ENCODE measurements around the gene CHST5. TPM values are rescaled to one million over a fixed set of nuclear protein-coding genes. Genes with fewer than 3 reads are reported as not detected.

Gene CHST5
- total and polyA plus RNA-seq, 2 of the 13 experiments (the other 11 are each of a cell fraction or from before 2014, with no cell fraction given) = 0.05 TPM; not detected in 1

DNA sequence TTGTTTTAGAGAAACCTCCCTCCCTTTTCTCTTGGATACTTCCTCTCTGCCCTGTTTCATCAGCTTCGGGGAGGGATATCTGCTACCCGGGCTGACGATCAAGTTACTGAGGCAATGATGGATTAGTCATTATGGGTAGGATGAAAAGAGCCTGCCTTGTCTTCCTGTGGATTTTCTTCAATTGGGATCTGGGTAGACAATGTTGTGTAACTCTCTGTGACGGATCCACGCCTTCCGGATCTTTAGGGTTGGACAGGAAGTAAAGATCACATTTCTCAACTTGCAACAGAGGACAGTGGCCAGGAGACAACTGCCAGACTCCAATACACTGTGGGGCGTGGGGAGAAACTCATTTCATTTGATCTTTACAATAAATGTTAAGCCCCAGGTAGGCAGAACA lies 29.3 kb downstream of the CHST5 start (continued):
- no peak for TF ChIP-seq ATF7 (IDR thresholded peaks at IDR 0.05)
- TF ChIP-seq ATF7 (CRISPR knock-in tag; IDR thresholded peaks at IDR 0.05) = no peak
- no peak for TF ChIP-seq ZNF775 (CRISPR knock-in tag; IDR thresholded peaks at IDR 0.05; ENCODE audit: borderline replicate concordance)
- no peak for TF ChIP-seq ZNF333 (CRISPR knock-in tag; IDR thresholded peaks at IDR 0.05; ENCODE audit: borderline replicate concordance)
- TF ChIP-seq, protein P1, sequence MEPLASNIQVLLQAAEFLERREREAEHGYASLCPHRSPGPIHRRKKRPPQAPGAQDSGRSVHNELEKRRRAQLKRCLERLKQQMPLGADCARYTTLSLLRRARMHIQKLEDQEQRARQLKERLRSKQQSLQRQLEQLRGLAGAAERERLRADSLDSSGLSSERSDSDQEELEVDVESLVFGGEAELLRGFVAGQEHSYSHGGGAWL (CRISPR knock-in tag; IDR thresholded peaks at IDR 0.05) = no peak
- no peak for TF ChIP-seq ZNF75D (CRISPR knock-in tag; IDR thresholded peaks at IDR 0.05; ENCODE audit: borderline replicate concordance)
- TF ChIP-seq TOE1 (CRISPR knock-in tag; IDR thresholded peaks at IDR 0.05) = no peak
- TF ChIP-seq KDM3A (CRISPR knock-in tag; IDR thresholded peaks at IDR 0.05; ENCODE audit: low read depth) = no peak
- TF ChIP-seq, protein P2, sequence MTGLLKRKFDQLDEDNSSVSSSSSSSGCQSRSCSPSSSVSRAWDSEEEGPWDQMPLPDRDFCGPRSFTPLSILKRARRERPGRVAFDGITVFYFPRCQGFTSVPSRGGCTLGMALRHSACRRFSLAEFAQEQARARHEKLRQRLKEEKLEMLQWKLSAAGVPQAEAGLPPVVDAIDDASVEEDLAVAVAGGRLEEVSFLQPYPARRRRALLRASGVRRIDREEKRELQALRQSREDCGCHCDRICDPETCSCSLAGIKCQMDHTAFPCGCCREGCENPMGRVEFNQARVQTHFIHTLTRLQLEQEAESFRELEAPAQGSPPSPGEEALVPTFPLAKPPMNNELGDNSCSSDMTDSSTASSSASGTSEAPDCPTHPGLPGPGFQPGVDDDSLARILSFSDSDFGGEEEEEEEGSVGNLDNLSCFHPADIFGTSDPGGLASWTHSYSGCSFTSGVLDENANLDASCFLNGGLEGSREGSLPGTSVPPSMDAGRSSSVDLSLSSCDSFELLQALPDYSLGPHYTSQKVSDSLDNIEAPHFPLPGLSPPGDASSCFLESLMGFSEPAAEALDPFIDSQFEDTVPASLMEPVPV (CRISPR knock-in tag; IDR thresholded peaks at IDR 0.05) = no peak
- TF ChIP-seq, protein P3, sequence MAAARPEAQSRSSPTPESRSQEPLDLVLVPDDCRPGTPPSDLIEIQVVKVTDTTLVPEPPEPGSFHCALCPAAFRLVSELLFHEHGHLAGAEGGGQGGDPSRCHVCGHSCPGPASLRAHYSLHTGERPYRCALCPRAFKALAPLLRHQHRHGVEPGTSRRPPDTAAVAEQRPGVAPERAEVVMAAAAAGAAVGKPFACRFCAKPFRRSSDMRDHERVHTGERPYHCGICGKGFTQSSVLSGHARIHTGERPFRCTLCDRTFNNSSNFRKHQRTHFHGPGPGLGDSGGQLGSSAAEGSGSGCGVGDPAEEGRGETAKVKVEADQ (CRISPR knock-in tag; IDR thresholded peaks at IDR 0.05; ENCODE audit: borderline replicate concordance) = no peak
- TF ChIP-seq KMT2A (CRISPR knock-in tag; IDR thresholded peaks at IDR 0.05) = no peak
- no peak for TF ChIP-seq ISL2 (CRISPR knock-in tag; IDR thresholded peaks at IDR 0.05)
- TF ChIP-seq SALL2 (CRISPR knock-in tag; IDR thresholded peaks at IDR 0.05) = no peak
- no peak for TF ChIP-seq KDM5A (IDR thresholded peaks at IDR 0.05; ENCODE audit: borderline replicate concordance, low read length)
- TF ChIP-seq, protein P4, sequence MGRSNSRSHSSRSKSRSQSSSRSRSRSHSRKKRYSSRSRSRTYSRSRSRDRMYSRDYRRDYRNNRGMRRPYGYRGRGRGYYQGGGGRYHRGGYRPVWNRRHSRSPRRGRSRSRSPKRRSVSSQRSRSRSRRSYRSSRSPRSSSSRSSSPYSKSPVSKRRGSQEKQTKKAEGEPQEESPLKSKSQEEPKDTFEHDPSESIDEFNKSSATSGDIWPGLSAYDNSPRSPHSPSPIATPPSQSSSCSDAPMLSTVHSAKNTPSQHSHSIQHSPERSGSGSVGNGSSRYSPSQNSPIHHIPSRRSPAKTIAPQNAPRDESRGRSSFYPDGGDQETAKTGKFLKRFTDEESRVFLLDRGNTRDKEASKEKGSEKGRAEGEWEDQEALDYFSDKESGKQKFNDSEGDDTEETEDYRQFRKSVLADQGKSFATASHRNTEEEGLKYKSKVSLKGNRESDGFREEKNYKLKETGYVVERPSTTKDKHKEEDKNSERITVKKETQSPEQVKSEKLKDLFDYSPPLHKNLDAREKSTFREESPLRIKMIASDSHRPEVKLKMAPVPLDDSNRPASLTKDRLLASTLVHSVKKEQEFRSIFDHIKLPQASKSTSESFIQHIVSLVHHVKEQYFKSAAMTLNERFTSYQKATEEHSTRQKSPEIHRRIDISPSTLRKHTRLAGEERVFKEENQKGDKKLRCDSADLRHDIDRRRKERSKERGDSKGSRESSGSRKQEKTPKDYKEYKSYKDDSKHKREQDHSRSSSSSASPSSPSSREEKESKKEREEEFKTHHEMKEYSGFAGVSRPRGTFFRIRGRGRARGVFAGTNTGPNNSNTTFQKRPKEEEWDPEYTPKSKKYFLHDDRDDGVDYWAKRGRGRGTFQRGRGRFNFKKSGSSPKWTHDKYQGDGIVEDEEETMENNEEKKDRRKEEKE (IDR thresholded peaks at IDR 0.05) = no peak
- TF ChIP-seq PLRG1 (conservative IDR thresholded peaks at IDR 0.05) = no peak
- no peak for TF ChIP-seq ZNF547 (CRISPR knock-in tag; IDR thresholded peaks at IDR 0.05)
- TF ChIP-seq ZKSCAN8 (CRISPR knock-in tag; IDR thresholded peaks at IDR 0.05; ENCODE audit: borderline replicate concordance) = no peak
- TF ChIP-seq ZNF235 (CRISPR knock-in tag; IDR thresholded peaks at IDR 0.05; ENCODE audit: borderline replicate concordance) = no peak
- TF ChIP-seq ZSCAN9 (CRISPR knock-in tag; IDR thresholded peaks at IDR 0.05; ENCODE audit: borderline replicate concordance) = no peak
- no peak for TF ChIP-seq ZNF260 (CRISPR knock-in tag; IDR thresholded peaks at IDR 0.05; ENCODE audit: borderline replicate concordance, low read depth)
- TF ChIP-seq, protein P5, sequence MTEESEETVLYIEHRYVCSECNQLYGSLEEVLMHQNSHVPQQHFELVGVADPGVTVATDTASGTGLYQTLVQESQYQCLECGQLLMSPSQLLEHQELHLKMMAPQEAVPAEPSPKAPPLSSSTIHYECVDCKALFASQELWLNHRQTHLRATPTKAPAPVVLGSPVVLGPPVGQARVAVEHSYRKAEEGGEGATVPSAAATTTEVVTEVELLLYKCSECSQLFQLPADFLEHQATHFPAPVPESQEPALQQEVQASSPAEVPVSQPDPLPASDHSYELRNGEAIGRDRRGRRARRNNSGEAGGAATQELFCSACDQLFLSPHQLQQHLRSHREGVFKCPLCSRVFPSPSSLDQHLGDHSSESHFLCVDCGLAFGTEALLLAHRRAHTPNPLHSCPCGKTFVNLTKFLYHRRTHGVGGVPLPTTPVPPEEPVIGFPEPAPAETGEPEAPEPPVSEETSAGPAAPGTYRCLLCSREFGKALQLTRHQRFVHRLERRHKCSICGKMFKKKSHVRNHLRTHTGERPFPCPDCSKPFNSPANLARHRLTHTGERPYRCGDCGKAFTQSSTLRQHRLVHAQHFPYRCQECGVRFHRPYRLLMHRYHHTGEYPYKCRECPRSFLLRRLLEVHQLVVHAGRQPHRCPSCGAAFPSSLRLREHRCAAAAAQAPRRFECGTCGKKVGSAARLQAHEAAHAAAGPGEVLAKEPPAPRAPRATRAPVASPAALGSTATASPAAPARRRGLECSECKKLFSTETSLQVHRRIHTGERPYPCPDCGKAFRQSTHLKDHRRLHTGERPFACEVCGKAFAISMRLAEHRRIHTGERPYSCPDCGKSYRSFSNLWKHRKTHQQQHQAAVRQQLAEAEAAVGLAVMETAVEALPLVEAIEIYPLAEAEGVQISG (CRISPR knock-in tag; IDR thresholded peaks at IDR 0.05) = no peak
- no peak for TF ChIP-seq CBX2 (IDR thresholded peaks at IDR 0.05; ENCODE audit: low read depth, low read length)
- no peak for TF ChIP-seq CBX2 (CRISPR knock-in tag; IDR thresholded peaks at IDR 0.05; ENCODE audit: low read depth)
- TF ChIP-seq ZEB1 (IDR thresholded peaks at IDR 0.05; ENCODE audit: insufficient replicate concordance, low read depth) = no peak

All from HepG2 (cell line).